ENCODE measurements around the gene OR2F1. TPM values are rescaled to one million over a fixed set of nuclear protein-coding genes. Genes with fewer than 3 reads are reported as not detected.
A peak's percentile ranks its signal among the peaks of the same experiment; 100 is the strongest.

The OR2F1 gene
- polyA plus RNA-seq, 1 donor = not detected

DNA sequence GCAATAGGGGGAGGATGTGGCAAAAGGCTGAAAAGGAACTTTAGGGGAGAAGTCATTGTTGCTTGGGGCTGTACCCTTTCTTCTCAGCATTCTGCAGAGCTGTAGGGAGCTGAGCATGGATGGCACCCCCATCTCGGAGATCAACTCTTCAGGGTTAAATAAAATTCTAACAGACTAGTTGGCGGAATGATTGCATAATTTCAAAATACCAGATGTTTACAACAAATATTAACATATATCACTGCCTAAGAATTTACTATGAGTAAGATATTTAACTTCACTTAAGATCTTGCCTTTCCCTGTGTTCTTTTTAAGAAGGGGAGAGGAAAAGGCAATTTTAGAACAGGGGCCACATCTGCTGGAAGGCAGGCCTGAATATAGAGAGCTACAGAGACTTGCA, 509 bp upstream of the OR2F1 start:
- DNase-seq (ENCODE audit: low read depth) = no peak

DNA sequence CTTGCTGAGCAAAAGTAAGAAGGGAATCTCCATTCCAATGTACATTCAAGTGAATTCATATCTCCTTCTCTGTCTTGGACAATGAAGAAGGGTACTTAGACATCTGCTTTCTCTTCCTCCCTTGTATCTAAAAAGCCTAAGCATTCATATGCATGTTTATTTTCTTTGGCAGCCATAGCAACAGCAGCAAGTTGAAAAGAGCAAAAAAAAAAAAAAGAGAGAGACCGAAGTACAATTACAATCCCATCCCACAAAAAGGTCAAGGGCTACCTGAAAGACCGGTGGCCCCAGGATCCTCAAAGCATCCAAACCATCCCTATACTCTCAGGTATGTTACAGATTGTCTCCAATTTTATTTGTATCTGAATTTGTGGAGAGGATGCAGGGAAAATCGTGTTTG, 4.1 kb downstream of the OR2F1 start:
- no peak for DNase-seq (ENCODE audit: low read depth)

DNA sequence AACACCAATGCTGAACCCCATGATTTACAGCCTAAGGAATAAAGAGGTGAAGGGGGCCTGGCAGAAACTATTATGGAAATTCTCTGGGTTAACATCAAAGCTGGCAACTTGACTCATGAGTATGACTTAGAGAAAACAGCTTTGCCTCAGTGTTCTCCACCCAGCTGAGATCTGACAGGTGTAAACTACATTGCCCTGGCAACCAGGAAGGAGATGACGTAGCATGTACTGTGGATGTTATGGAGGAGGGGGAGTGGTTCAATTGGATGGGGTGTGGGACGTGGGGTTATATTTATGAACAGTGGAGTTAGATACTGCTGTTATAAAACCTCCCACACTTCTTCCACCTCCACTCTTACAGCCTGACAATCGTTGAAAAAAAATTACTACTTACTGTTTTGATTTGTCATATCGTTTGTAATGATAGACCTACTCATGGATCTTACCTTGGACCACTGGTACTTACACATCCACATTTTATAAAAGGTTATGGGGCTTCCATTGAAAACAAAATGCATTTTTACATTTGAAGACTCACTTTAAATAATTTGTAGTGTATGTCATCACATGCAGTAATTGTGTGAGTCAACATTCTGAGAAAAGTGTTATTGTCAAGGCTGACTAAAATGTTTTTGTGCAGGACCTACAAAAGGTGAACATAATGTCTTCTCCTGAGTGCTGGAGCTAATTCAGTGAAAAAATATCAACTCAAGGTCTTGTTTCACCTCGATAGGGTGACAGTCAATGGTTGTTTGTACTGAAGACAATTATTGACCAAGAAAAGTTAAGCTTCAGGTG, 6.4 kb downstream of the OR2F1 start:
- DNase-seq (ENCODE audit: low read depth) = no peak

DNA sequence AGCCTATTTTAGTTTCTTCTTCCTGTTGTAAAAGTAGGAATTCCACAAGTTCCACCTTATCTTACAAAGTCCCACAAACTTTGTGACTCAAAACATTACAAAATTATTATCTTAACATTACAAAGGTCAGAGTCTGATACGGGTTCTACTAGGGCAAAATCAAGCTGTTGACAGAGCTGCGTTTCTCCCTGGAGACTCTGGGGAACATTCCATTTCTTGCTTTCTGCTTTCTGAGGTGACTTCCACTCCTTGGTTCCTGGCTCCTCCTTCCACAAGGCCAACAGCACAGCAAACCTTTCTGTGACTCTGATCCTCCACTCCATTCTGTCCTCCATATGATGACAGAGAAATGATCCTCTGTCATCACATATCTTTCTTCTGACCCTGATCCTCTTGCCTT, 10.6 kb downstream of the OR2F1 start:
- no peak for DNase-seq (ENCODE audit: low read depth)

DNA sequence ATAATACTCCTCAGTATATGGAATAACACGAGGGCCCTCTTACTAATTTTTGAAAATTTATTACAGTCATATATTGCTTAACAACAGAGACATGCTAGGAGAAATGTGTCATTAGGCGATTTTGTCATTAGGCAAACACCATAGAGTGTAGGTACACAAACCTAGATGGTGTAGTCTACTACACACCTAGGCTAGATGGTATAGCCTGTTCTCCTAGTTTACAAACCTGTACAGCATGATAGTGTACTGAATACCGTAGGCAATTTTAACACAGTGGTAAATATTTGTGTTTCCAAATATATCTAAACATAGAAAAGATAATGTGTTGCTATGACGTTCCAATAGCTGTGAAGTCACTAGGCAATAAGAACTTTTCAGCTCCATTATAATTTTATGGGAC, 12.8 kb downstream of the OR2F1 start:
- no peak for DNase-seq (ENCODE audit: low read depth)

DNA sequence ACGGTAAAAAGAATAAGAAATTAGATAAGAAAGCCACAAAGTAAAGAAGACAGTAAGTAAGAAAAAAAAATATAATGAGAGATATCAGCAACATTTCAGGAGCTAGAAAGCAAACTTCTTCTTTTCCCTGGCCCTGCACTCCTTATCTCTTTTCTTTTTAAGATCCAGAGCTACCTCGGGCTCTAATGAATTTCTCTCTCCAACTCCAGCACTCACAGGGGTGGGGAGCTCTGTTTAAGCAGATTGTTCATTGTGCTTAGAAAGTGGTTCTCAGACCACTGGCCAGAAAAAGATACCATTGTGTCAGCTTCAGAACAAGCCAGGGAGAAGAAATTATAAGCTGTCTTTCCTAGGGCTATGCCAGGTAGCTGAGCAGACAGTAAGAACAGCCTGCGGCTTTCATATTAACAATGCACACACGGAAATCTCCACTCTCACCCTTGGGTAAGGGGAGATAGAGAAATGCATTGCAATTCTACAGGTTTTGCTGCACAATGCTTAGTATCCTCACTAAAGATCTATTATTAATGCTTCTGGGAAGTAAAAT, 19.3 kb downstream of the OR2F1 start:
- no peak for DNase-seq (ENCODE audit: low read depth)

DNA sequence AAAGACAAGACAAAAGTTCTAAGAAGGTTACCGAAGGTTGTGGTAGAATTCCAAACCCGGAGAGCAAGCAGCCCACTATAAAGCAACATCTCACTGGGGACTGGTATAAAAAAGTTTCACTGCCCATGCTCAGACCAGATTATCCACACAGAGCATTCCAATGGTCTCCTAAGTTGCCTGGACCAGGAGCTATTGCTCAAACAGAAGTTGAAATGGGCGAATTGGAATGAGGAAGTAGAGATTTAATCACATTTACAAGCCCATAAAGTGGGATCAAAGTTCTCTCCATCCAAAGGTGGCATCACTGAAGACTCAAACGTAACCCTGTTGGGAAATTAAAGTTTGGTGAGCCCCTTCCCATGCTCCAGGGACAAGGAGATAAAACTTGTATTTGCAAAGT, 19.8 kb downstream of the OR2F1 start:
- no peak for DNase-seq (ENCODE audit: low read depth)

DNA sequence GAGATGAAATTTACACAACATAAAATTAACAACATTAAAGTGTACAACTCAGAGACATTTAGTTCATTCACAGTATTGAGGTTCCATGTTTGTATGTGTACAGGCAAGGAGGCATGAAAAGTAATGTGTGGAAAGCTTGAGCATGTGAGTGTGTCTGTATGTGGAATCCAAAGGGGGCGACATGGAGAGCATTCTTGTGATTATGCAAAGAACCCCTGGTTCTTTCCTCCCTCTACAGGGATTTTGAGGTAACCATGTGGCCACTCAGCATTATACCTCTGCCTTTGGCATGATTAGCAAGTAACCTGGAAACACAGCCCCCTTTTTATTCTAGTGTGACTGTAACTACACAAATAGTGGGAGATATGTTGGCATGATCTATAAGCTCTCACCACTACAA, 21.0 kb downstream of the OR2F1 start:
- no peak for DNase-seq (ENCODE audit: low read depth)

DNA sequence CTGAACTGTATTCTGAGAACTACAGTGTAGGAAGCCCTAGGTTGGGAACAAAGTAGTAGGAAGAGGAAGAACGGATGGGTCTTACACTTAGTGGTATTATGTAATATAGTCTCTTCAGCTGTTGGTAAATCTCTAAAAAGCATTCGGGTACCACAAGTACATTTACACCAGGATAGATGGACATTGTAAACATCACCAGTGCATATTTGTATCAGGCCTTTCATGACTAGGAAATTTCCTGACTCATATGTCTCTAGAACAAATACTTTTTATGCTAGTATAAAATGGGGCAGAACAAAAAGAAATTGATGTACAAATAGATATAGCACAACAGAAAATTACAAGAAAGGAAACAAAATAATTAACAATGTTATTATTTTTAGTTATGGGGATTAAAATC, 23.9 kb downstream of the OR2F1 start:
- no peak for DNase-seq (ENCODE audit: low read depth)

DNA sequence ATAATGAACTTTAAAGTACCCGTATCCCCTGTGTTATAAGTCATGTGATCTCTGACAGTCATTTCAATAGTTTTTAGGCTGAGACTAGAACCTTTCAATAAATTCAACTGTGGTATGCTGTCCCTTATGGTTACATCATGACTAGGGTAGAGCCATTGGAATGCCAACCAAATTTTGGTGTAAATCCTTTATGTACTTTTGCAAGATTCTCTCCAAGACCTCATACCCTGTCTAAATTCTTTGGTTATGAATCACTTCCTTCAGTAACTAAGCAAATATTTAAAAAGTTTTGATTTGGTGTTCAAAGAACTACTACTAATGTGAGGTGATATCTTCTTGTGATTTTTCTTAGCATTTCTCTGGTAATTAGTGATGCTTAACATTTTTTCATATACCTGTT, 24.7 kb downstream of the OR2F1 start:
- no peak for DNase-seq (ENCODE audit: low read depth)

DNA sequence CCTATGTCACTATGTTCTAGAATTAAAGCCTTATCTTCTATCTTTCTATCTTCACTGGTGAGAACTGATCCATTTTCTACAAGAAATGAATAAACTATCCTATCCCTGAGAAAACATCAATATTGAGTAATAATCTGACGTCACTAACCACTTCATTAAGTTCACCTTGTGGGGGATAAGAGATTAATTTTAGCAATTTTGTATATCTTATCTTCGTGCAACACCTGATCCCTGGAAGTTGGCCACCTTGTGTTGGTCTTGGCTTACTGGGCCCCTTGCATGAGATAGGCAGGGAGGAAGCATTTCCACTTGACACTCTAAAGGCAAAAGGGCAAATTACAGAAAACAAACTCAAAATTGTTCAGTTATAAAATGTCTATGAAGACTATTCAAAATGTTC, 25.4 kb downstream of the OR2F1 start:
- no peak for DNase-seq (ENCODE audit: low read depth)

DNA sequence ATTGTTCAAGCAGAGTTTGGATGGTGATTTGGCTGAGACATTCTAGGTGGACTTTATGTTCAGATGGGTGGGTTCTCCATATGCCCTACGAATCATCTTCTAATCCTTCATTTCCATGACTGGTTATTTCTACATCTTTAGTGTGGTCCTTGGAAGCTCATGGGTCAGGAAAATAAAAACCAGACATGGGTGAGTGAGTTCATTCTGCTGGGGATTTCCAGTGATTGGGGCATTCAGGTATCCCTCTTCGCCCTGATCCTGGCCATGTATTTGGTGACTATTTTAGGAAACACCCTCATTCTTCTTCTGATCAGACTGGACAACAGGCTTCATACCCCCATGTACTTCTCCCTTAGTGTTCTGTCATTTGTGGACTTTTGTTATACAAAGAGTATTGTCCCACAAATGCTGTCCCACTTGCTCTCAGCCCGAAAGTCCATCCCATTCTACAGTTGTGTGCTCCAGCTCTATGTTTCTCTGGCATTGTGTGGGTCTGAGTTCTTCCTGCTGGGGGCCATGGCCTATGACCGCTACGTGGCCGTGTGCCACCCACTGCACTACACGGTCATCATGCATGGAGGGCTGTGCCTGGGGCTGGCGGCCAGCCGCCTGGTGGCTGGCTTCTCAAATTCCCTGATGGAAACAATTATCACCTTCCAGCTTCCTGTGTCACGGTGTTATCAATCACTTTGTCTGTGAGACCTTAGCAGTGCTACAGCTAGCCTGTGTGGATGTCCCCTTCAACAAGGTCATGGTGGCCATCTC, 26.3 kb downstream of the OR2F1 start:
- no peak for DNase-seq (ENCODE audit: low read depth)

DNA sequence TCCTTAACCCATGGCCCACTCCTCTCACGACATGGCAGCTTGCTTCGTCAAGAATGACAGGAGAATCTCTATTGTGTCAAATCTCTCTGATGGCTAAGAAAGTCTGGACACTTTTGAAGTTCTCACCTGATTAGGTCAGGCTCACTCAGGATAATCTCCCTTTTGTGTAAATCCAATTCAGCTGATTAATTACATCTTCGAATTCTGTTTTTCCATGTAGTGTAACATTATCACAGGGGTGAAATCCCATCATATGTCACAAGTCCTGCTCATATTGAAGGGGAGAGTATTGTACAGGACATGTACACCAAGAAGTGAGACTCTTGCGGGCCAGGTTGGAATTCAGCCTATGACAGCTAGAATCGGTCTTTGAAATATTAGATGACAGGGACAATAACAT, 29.3 kb downstream of the OR2F1 start:
- no peak for DNase-seq (ENCODE audit: low read depth)

DNA sequence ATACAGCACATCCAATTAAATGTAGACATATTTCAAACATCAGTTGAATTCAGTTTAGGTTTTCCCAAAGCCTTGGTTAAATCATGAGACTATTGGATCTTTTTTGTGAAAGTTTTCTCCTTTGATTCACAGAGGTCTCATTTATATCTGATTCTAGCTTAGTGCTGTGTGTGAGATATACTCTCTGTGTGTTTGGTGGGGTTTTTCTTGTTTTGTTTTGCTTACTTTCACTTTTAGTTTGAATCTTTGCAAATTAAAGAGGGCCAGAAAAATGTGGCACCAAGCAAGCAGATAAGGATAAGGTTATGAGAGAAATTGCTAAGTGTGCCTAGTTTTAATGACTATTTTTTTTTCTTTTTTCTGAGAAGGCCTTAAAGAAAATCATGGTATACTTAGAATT, 32.9 kb downstream of the OR2F1 start:
- DNase-seq (ENCODE audit: low read depth) = no peak

DNA sequence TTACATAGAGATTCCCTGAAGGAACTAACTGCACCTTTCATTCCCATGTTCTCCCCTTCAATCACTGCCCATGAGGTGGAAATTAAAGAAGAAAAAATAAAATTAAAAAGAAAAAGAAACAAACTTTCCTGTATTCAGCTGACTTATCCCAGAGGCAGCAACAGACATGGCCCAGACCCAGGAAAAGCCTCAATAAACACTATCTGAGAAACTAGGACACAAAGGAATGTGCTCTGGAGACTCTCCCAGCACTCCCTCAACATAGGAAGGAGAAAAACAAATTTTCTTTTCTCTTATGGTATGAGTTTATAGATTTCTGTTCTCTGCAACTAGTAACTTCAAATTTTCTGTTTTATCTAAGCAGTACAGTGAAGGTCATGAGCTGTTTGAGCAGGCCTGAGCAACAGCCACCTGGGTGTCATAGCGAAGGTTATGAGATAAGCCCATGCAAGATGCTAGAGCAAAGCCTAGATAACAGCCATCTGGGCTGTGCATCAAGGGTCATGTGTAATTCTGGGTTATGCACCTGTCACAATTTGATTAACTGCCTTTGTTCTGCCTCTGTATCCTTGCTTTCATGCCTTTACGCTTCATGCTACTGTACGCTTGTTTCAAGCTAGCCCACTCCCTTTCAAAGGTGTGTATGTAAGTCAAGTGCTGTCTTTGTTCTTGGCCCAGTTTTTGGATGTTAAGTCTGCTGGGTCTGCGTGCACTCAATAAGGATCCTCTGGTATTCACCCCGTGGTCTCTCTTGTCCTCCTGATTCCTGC, 34.5 kb downstream of the OR2F1 start:
- DNase-seq (ENCODE audit: low read depth) = no peak

DNA sequence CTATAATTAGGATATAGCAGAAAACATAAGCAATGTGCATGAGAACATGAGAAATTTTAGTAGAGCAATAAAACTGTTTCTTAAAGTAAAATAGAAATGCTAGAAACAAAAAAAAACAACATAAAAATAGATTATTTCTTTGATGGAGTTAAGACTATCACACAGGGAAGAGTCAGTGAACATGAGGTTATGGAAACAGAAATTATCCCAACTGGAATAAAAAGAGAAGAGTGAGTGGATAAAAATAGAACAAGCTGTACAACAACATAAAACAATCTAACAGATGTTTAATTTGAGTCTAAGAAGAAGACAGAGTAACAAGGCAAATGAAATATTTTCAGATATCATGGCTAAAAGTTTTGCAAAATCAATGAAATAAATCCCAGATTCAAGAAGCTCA, 38.0 kb downstream of the OR2F1 start:
- peak; percentile 52 for DNase-seq (ENCODE audit: low read depth)

DNA sequence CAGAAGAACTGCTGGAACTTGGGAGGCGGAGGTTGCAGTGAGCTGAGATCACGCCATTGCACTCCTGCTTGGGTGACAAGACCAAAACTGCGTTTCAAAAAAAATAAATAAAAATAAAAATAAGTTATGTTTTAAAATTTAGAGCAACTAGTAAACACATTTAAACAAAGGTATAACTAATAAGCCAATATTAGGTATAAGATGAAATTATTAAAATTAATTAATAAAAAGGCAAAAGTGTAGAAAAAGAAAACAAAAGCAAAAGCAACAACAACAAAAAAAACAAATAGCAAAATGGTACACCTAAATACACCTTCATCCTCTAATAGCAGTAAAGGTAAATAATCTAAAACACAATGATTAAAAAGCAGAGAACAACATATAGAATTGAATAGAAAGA, 39.3 kb downstream of the OR2F1 start:
- DNase-seq (ENCODE audit: low read depth) = no peak

DNA sequence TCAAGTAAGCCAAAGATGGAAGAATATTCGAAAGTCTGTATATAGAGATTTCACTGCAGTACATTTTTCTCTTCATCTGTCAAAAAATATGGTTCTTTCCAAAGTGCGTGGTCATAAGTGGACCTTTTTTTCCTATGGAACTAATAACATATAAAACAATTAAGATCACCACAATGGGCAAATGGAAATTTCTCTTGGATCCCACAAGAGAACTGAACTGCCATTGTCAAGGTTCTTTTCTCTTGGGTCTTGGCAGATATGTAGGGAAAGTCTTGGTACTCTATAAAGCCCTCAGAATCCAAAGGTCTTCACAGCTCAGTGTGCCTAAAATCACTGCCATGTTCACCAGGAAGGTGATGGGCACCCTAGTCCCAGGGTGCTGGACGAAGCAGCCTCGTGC, 45.4 kb downstream of the OR2F1 start, which contains the start of gene OR6B1:
OR6B1 (plus strand) TSS at position 301 of the 400 bp plus-strand sequence. CDS start 3,677 bp downstream, outside the sequence.
- no peak for DNase-seq (ENCODE audit: low read depth)

DNA sequence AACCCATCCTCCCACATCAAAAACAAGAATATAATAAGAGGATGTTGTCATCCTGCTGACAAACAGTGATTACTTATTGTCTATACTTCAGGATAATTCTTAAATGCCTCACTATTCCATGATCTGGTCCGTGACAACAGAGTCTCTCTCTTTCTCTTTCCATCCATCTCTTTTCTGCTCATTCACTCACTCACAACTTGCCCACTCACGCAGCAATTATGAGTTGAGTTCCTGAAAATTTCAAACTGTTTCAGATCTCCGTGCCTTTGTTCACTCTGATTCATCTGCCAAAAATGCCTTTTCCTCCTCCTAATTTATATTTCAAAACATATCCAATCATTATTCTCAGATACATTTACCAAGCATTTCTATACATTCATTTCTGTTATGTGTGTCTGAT, 46.9 kb downstream of the OR2F1 start:
- DNase-seq (ENCODE audit: low read depth) = no peak

DNA sequence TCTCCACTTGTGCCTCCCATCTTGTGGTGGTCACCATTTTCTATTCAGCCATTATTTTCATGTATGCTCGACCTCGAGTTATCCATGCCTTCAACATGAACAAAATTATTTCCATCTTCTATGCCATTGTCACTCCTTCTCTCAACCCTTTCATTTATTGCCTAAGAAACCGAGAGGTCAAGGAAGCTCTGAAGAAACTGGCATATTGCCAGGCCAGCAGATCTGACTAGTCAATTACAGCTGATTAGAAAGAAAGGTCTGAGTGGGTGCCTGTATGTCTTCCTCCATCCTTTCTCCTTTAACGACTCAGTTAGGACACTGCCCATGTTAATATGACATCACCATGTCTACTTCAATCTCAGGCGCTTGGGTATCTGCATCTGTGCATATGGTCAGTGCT, 50.1 kb downstream of the OR2F1 start:
- DNase-seq (ENCODE audit: low read depth) = no peak

DNA sequence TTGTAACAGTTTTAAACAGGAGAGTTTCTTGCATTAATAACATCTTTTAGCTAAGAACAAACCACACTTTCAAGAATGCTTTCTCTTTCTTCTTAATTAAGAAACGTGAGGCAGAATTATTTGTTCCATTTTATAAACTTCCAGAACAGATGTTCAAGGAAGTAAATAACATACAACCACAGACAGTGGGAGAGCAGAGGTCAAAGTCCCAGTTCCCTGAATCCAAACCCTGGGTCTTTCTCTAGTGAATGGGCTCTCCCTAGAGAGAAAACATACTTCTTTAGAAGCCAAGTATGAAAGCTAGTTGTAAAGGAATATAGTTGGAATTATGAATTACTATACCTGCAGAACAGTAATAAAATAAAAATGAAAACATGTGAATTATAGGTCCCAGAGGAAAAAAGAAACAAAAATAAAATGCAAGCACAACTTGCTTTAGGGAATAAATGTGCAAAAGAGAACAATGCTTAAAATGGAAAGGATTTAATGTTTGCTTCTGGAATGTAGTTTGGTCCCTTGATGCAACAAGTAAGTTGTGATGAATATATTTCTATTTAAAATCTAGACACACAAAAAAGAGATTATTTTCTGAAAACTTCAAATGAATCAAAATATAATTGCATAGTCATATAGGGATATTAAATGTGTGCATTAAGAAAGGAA, 51.5 kb downstream of the OR2F1 start:
- no peak for DNase-seq (ENCODE audit: low read depth)

DNA sequence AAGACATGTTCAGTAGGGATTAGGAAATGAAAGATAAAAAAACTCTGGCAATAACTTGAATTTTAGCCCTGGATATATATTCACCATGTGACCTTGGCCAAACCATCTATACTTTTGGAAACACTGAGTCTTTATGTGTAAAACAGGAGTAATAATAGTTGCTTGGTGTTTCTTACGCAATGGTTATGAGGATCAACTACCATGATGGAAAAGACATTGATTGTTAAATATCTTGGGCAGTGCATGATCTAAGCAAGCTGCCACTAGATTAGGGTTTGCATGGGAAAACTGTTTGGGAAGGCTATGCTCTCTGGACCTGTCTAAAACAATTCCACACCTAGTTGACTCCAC, 52.0 kb downstream of the OR2F1 start:
- DNase-seq (ENCODE audit: low read depth) = no peak

All from forelimb muscle (tissue), 1 donor.